HL-60 (cell line): ENCODE data around the gene UBAC2.
A peak's percentile ranks its signal among the peaks of the same experiment; 100 is the strongest.

Experiments
- DNase-seq, 2 experiments: peaks; one replicate each; pipeline ENCODE4 v3.0.0-alpha.2; 2010 to 2020; ENCODE audit warnings: low read depth in 1 of 2, low spot score in 1 of 2
- H3K27ac ChIP-seq: fragments of 250-450 bp; sonication (Bioruptor Pico); replicated peaks from 2 replicates; pipeline ENCODE4 v1.5.1; 2020; ENCODE audit warnings: mild to moderate bottlenecking, moderate library complexity
- H3K27me3 ChIP-seq: fragments of 250-450 bp; sonication (Bioruptor Pico); 2 replicates; pipeline ENCODE4 v1.5.1; 2021; ENCODE audit warnings: mild to moderate bottlenecking, moderate library complexity; ENCODE audit not compliant: insufficient read depth, poor library complexity, severe bottlenecking
- H3K4me3 ChIP-seq: replicated peaks from 2 replicates; pipeline ENCODE4 v1.5.1; 2011; ENCODE audit warnings: mild to moderate bottlenecking, control low read depth, low read length; ENCODE audit not compliant: insufficient read depth
- CTCF ChIP-seq: IDR thresholded peaks from one replicate; pipeline ENCODE4 v1.5.1; 2011; ENCODE audit warnings: low read length, control low read depth, inconsistent platforms; ENCODE audit not compliant: insufficient read depth
- GABPA ChIP-seq: IDR thresholded peaks from 2 replicates; pipeline ENCODE4 v1.6.1; 2012; ENCODE audit warnings: low read depth
- POLR2AphosphoS5 ChIP-seq: IDR thresholded peaks from 2 replicates; pipeline ENCODE4 v1.6.1; 2012; ENCODE audit warnings: low read depth
- REST ChIP-seq: IDR thresholded peaks from 2 replicates; pipeline ENCODE4 v1.6.1; 2012; ENCODE audit warnings: low read depth; ENCODE audit not compliant: insufficient replicate concordance
- SPI1 ChIP-seq: IDR thresholded peaks from 2 replicates; pipeline ENCODE4 v1.6.1; 2012; ENCODE audit warnings: low read depth, mild to moderate bottlenecking, borderline replicate concordance

UBAC2 gene

GRCh38 chr13:99176309-99177276 lies 24.1 kb upstream of the UBAC2 start:
- DNase-seq: peak in 1 of 2 experiments; percentile 77
- no peak overlapping the region for H3K4me3 ChIP-seq
- no peak overlapping the region for H3K27ac ChIP-seq
- H3K27me3 ChIP-seq: no peaks in the 10 kb centered on the region
- no peak for TF ChIP-seq GABPA
- no peak for TF ChIP-seq REST
- peak; percentile 83 for TF ChIP-seq CTCF

- Histone ChIP-seq H3K27ac (peak overlapping the region; percentile 1; the same call in 1 of the 2 replicates), H3K4me3 (no peak overlapping the region), H3K27me3 (no peaks in the 10 kb centered on the region)
- peak; percentile 94 to 96 for DNase-seq
- TF ChIP-seq POLR2AphosphoS5: peak; percentile 99
- TF ChIP-seq GABPA: peak; percentile 43; the same call in 1 of the 2 replicates
- TF ChIP-seq REST: peak; percentile 38
- TF ChIP-seq SPI1: no peak
- TF ChIP-seq CTCF: no peak
Observed at GRCh38 chr13:99178636-99179035, 22.0 kb upstream of the UBAC2 start.

- no peak overlapping the region for H3K4me3 ChIP-seq
- no peaks in the 10 kb centered on the region for H3K27me3 ChIP-seq
- no peak overlapping the region for H3K27ac ChIP-seq
- DNase-seq: no peak
- TF ChIP-seq GABPA (no peak), CTCF (no peak), POLR2AphosphoS5 (no peak), SPI1 (no peak), REST (no peak)
Observed at GRCh38 chr13:99179460-99179859, 21.2 kb upstream of the UBAC2 start.
